Measurements from ENCODE around the gene NRXN3.
A peak's percentile ranks its signal among the peaks of the same experiment; 100 is the strongest.

DNA sequence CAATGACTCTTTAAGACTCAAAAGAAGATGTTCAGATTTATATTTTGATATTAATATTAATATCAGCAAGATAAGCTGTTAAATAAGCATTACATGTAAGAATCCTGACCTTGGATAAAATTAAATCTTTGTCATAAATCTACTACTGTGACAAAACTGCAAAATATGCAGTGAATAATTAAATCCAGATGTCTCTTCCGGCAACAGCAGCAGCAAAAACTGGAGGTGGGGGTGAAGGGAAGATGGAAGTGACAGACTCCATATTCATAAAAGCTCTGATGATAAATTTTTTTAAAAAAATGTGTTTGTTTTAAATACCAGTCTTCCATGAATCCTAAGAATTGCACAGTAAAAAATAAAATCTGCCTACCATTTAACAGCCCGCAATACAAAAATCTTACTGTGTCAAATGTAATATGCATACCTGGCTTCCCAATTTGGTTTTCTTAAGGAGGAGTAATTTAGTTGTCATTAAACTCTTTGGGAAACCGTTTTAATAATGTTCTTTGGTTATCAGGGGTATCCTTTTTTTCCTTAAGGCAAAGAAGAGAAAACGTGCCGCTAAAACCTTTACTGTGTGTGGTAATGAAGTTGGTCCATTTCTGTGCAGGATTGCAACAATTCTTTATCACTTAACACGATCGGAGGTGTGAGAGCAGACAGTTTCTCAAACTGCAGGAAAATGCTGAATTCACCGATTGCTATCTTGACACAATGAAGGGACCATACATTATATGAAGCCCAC, 1562.9 kb downstream of the NRXN3 start:
- TF ChIP-seq RFX5 (IDR thresholded peaks at IDR 0.05; ENCODE audit: low read length), result no peak
- TF ChIP-seq CTCF (IDR thresholded peaks at IDR 0.05), result no peak
- TF ChIP-seq, protein P1, sequence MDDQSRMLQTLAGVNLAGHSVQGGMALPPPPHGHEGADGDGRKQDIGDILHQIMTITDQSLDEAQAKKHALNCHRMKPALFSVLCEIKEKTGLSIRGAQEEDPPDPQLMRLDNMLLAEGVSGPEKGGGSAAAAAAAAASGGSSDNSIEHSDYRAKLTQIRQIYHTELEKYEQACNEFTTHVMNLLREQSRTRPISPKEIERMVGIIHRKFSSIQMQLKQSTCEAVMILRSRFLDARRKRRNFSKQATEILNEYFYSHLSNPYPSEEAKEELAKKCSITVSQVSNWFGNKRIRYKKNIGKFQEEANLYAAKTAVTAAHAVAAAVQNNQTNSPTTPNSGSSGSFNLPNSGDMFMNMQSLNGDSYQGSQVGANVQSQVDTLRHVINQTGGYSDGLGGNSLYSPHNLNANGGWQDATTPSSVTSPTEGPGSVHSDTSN (IDR thresholded peaks at IDR 0.05), result peak; percentile 33; the same call in 1 of the 2 replicates
- TF ChIP-seq TEAD4 (IDR thresholded peaks at IDR 0.05; ENCODE audit: borderline replicate concordance, insufficient read depth), result no peak
- no peak for TF ChIP-seq EP300 (IDR thresholded peaks at IDR 0.05; ENCODE audit: borderline replicate concordance in 1 of 2, low read depth in 1 of 2, low read length in 1 of 2)
- TF ChIP-seq, protein P2, sequence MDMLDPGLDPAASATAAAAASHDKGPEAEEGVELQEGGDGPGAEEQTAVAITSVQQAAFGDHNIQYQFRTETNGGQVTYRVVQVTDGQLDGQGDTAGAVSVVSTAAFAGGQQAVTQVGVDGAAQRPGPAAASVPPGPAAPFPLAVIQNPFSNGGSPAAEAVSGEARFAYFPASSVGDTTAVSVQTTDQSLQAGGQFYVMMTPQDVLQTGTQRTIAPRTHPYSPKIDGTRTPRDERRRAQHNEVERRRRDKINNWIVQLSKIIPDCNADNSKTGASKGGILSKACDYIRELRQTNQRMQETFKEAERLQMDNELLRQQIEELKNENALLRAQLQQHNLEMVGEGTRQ (IDR thresholded peaks at IDR 0.05; ENCODE audit: borderline replicate concordance, low read depth, low read length), result no peak
- TF ChIP-seq SIN3A (IDR thresholded peaks at IDR 0.05; ENCODE audit: borderline replicate concordance, low read depth, low read length), result no peak
- TF ChIP-seq POLR2AphosphoS5 (IDR thresholded peaks at IDR 0.05; ENCODE audit: low read depth, low read length), result no peak
- TF ChIP-seq, protein P3, sequence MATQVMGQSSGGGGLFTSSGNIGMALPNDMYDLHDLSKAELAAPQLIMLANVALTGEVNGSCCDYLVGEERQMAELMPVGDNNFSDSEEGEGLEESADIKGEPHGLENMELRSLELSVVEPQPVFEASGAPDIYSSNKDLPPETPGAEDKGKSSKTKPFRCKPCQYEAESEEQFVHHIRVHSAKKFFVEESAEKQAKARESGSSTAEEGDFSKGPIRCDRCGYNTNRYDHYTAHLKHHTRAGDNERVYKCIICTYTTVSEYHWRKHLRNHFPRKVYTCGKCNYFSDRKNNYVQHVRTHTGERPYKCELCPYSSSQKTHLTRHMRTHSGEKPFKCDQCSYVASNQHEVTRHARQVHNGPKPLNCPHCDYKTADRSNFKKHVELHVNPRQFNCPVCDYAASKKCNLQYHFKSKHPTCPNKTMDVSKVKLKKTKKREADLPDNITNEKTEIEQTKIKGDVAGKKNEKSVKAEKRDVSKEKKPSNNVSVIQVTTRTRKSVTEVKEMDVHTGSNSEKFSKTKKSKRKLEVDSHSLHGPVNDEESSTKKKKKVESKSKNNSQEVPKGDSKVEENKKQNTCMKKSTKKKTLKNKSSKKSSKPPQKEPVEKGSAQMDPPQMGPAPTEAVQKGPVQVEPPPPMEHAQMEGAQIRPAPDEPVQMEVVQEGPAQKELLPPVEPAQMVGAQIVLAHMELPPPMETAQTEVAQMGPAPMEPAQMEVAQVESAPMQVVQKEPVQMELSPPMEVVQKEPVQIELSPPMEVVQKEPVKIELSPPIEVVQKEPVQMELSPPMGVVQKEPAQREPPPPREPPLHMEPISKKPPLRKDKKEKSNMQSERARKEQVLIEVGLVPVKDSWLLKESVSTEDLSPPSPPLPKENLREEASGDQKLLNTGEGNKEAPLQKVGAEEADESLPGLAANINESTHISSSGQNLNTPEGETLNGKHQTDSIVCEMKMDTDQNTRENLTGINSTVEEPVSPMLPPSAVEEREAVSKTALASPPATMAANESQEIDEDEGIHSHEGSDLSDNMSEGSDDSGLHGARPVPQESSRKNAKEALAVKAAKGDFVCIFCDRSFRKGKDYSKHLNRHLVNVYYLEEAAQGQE (IDR thresholded peaks at IDR 0.05; ENCODE audit: low read depth, low read length), result no peak
- TF ChIP-seq GABPA (IDR thresholded peaks at IDR 0.05; ENCODE audit: low read depth), result no peak
- no peak for TF ChIP-seq FOXJ3 (CRISPR knock-in tag; IDR thresholded peaks at IDR 0.05)

Measured in SK-N-SH (cell line).